WTC11 (cell line): ENCODE results near the gene SRXN1. TPM values are rescaled to one million over a fixed set of nuclear protein-coding genes. Genes with fewer than 3 reads are reported as not detected.
A peak's percentile ranks its signal among the peaks of the same experiment; 100 is the strongest.

Experiments used
- ATAC-seq: fragments of 200-7000 bp; cut with Tn5 transposase; 2 replicates; pipeline ENCODE4 v1.10.0; 2021; ENCODE audit warnings: mild to moderate bottlenecking, moderate library complexity
- CTCF ChIA-PET: fragments of 300-600 bp; sonication (Branson Sonifier 250); formaldehyde crosslinking; loops from one replicate; lab custom pipeline; 2021; ENCODE audit warnings: antibody characterized with exemption; lab: Charles Lee
- POLR2A ChIA-PET: fragments of 350-600 bp; sonication (Branson Sonifier 250); formaldehyde crosslinking; loops from one replicate; lab custom pipeline; 2021; ENCODE audit warnings: antibody characterized with exemption; lab: Charles Lee
- DNase-seq: peaks from one replicate; pipeline ENCODE4 v3.0.0; 2021; ENCODE audit warnings: low spot score
- H3K27ac Mint-ChIP-seq: 2 replicates; pipeline ENCODE4 v1.8.0; 2021; ENCODE audit warnings: mixed read lengths
- H3K27me3 Mint-ChIP-seq: 2 replicates; pipeline ENCODE4 v1.8.0; 2021; ENCODE audit warnings: low read depth, mild to moderate bottlenecking, moderate library complexity, mixed read lengths
- H3K36me3 Mint-ChIP-seq: 2 replicates; pipeline ENCODE4 v1.8.0; 2021; ENCODE audit warnings: mixed read lengths
- H3K4me1 Mint-ChIP-seq: 2 replicates; pipeline ENCODE4 v1.8.0; 2022; ENCODE audit warnings: mixed read lengths
- H3K4me3 Mint-ChIP-seq: 2 replicates; pipeline ENCODE4 v1.8.0; 2021; ENCODE audit warnings: mild to moderate bottlenecking, moderate library complexity, mixed read lengths
- H3K9me3 Mint-ChIP-seq: 2 replicates; pipeline ENCODE4 v1.8.0; 2021; ENCODE audit warnings: mixed read lengths
- ATF3 ChIP-seq: sonication (generic); formaldehyde crosslinking; conservative IDR thresholded peaks from 2 replicates; pipeline ENCODE4 v1.8.1; 2022; ENCODE audit warnings: mild to moderate bottlenecking, missing genetic modification reagents
- ESRRA ChIP-seq: sonication (generic); formaldehyde crosslinking; IDR thresholded peaks from 2 replicates; pipeline ENCODE4 v1.8.1; 2022; ENCODE audit warnings: mild to moderate bottlenecking, missing genetic modification reagents, borderline replicate concordance
- HMGXB4 ChIP-seq: sonication (generic); formaldehyde crosslinking; IDR thresholded peaks from 2 replicates; pipeline ENCODE4 v1.8.1; 2023; ENCODE audit warnings: mild to moderate bottlenecking, moderate library complexity, missing genetic modification reagents
- IRF2 ChIP-seq: sonication (generic); formaldehyde crosslinking; IDR thresholded peaks from 2 replicates; pipeline ENCODE4 v1.8.0; 2022; ENCODE audit warnings: low read depth, missing genetic modification reagents, borderline replicate concordance
- MAX ChIP-seq: sonication (generic); formaldehyde crosslinking; IDR thresholded peaks from 2 replicates; pipeline ENCODE4 v1.8.0; 2022; ENCODE audit warnings: mild to moderate bottlenecking, missing genetic modification reagents
- NR1H2 ChIP-seq: sonication (generic); formaldehyde crosslinking; IDR thresholded peaks from 2 replicates; pipeline ENCODE4 v1.9.0; 2021; ENCODE audit warnings: mild to moderate bottlenecking, moderate library complexity, missing genetic modification reagents
- NR3C1 ChIP-seq: sonication (generic); formaldehyde crosslinking; conservative IDR thresholded peaks from 2 replicates; pipeline ENCODE4 v1.8.1; 2023; ENCODE audit warnings: low read depth, mild to moderate bottlenecking, missing genetic modification reagents
- OVOL2 ChIP-seq: fragments of 250-450 bp; sonication (Bioruptor Pico); IDR thresholded peaks from 2 replicates; pipeline ENCODE4 v1.9.0; 2021; ENCODE audit warnings: mild to moderate bottlenecking, borderline replicate concordance
- PRRX2 ChIP-seq: fragments of 250-450 bp; sonication (Bioruptor Pico); IDR thresholded peaks from 2 replicates; pipeline ENCODE4 v1.8.0; 2021; ENCODE audit warnings: mild to moderate bottlenecking
- RORB ChIP-seq: fragments of 250-450 bp; sonication (Bioruptor Pico); IDR thresholded peaks from 2 replicates; pipeline ENCODE4 v1.9.0; 2021; ENCODE audit warnings: mild to moderate bottlenecking
- SOX15 ChIP-seq: fragments of 250-450 bp; sonication (Bioruptor Pico); IDR thresholded peaks from 2 replicates; pipeline ENCODE4 v1.9.0; 2021; ENCODE audit warnings: mild to moderate bottlenecking
- TCF7 ChIP-seq: sonication (generic); formaldehyde crosslinking; IDR thresholded peaks from 2 replicates; pipeline ENCODE4 v1.8.0; 2022; ENCODE audit warnings: mild to moderate bottlenecking, low read depth, missing genetic modification reagents, moderate library complexity
- TP53 ChIP-seq: sonication (generic); formaldehyde crosslinking; IDR thresholded peaks from 2 replicates; pipeline ENCODE4 v1.8.1; 2023; ENCODE audit warnings: mild to moderate bottlenecking, missing genetic modification reagents
- ZNF121 ChIP-seq: sonication (generic); formaldehyde crosslinking; IDR thresholded peaks from 2 replicates; pipeline ENCODE4 v1.8.0; 2023; ENCODE audit warnings: missing genetic modification reagents
- ZNF138 ChIP-seq: sonication (generic); formaldehyde crosslinking; conservative IDR thresholded peaks from 2 replicates; pipeline ENCODE4 v1.8.1; 2022; ENCODE audit warnings: mild to moderate bottlenecking, moderate library complexity, missing genetic modification reagents
- ZNF423 ChIP-seq: fragments of 250-450 bp; sonication (Bioruptor Pico); IDR thresholded peaks from 2 replicates; pipeline ENCODE4 v2.1.2; 2022; ENCODE audit warnings: mild to moderate bottlenecking, moderate library complexity
- ZNF532 ChIP-seq: fragments of 250-450 bp; sonication (Bioruptor Pico); IDR thresholded peaks from 2 replicates; pipeline ENCODE4 v1.9.0; 2021; ENCODE audit warnings: mild to moderate bottlenecking, borderline replicate concordance
- total RNA-seq: library from RNA; stranded (reverse); gene quantifications from 3 replicates; pipeline ENCODE4 v1.2.3, GENCODE V29; 2021
- TF ChIP-seq, protein P1 (sequence below): fragments of 250-450 bp; sonication (Bioruptor Pico); IDR thresholded peaks from 2 replicates; pipeline ENCODE4 v1.9.0; 2021; ENCODE audit warnings: moderate library complexity, mild to moderate bottlenecking, inconsistent platforms, borderline replicate concordance
- TF ChIP-seq, protein P2 (sequence below): sonication (generic); formaldehyde crosslinking; IDR thresholded peaks from 2 replicates; pipeline ENCODE4 v1.8.1; 2022; ENCODE audit warnings: mild to moderate bottlenecking, missing genetic modification reagents, moderate library complexity, borderline replicate concordance

SRXN1 gene
- total RNA-seq, 1 experiment from 2014 or later: 23.0 TPM

GRCh38 chr20:701401-702129, 48.6 kb upstream of the SRXN1 start:
- ATAC-seq (no peak), DNase-seq (no peak)
- Mint-ChIP-seq H3K27ac (no peak overlapping the region), H3K36me3 (no peaks in the 10 kb centered on the region), H3K9me3 (no peaks in the 10 kb centered on the region), H3K4me1 (peaks cover 29% of the 10 kb centered on the region), H3K4me3 (no peak overlapping the region), H3K27me3 (peaks cover 3% of the 10 kb centered on the region; the same call in 1 of the 2 replicates)
- ChIA-PET POLR2A (interaction anchor here (0.5 kb wide), 1 partner anchor 24 kb away, joined by 4 read pairs; no protein-coding TSS in a partner anchor), CTCF (interaction anchor here (1.1 to 3.6 kb wide), 3 partner anchors 34 to 56 kb away, joined by 3 to 24 read pairs (median 6); no protein-coding TSS in a partner anchor)
- TF ChIP-seq, protein P1, sequence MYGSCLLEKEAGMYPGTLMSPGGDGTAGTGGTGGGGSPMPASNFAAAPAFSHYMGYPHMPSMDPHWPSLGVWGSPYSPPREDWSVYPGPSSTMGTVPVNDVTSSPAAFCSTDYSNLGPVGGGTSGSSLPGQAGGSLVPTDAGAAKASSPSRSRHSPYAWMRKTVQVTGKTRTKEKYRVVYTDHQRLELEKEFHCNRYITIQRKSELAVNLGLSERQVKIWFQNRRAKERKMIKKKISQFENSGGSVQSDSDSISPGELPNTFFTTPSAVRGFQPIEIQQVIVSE: no peak
- TF ChIP-seq OVOL2 (CRISPR knock-in tag): no peak
- no peak for TF ChIP-seq RORB (CRISPR knock-in tag)
- no peak for TF ChIP-seq IRF2 (CRISPR knock-in tag)
- no peak for TF ChIP-seq ATF3
- no peak for TF ChIP-seq ESRRA (CRISPR knock-in tag)

GRCh38 chr20:699811-700338, 46.9 kb upstream of the SRXN1 start:
- H3K36me3 Mint-ChIP-seq: no peaks in the 10 kb centered on the region
- peak; percentile 51 for DNase-seq
- peak; percentile 41; the same call in 1 of the 2 replicates for TF ChIP-seq ZNF121 (CRISPR knock-in tag)
- no peak for TF ChIP-seq HMGXB4 (CRISPR knock-in tag)
- TF ChIP-seq NR1H2 (CRISPR knock-in tag): no peak
- peak; percentile 56; the same call in 1 of the 2 replicates for TF ChIP-seq MAX (CRISPR knock-in tag)
- TF ChIP-seq, all 79 proteins: peak for 2
- Mint-ChIP-seq H3K4me1 (peaks cover 30% of the 10 kb centered on the region), H3K9me3 (no peaks in the 10 kb centered on the region), H3K27me3 (peaks cover 3% of the 10 kb centered on the region; the same call in 1 of the 2 replicates), H3K27ac (no peak overlapping the region), H3K4me3 (no peak overlapping the region)
- ATAC-seq: peak; percentile 82
- POLR2A ChIA-PET: no interaction called here
- CTCF ChIA-PET: interaction anchor here (1.1 to 3.6 kb wide), 5 partner anchors 28 to 69 kb away, joined by 4 to 24 read pairs (median 9); partner anchors contain the start of gene SLC52A3

GRCh38 chr20:699342-699741, 46.3 kb upstream of the SRXN1 start:
- CTCF ChIA-PET: interaction anchor here (1.1 to 3.6 kb wide), 5 partner anchors 29 to 69 kb away, joined by 4 to 24 read pairs (median 9); partner anchors contain the start of gene SLC52A3
- H3K4me3 Mint-ChIP-seq: no peak overlapping the region
- peak; percentile 47 for ATAC-seq

DNA sequence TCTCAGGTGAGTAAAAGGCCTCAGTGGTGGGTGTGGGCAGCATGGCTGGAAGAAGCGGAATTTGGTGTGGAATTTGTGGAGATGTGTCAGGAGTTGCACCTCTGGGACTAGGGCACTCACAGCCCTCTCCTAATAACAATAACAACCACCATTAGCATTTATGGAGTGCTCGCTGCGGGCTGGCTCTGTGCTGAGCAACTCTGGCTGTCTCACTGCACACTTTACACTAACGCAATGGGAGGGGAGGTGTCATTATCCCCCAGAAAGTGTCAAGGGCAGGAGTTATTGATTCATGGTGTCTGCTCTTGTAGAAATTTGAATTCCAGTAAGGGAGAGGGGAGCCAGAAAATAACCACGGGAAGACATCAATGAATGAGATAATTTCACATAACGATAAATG, 45.3 kb upstream of the SRXN1 start:
- DNase-seq: no peak
- no peaks in the 10 kb centered on the region for H3K36me3 Mint-ChIP-seq
- POLR2A ChIA-PET: no interaction called here
- no peak for ATAC-seq
- no peak overlapping the region for H3K4me3 Mint-ChIP-seq
- peaks cover 3% of the 10 kb centered on the region; the same call in 1 of the 2 replicates for H3K27me3 Mint-ChIP-seq
- peaks cover 34% of the 10 kb centered on the region for H3K4me1 Mint-ChIP-seq
- H3K27ac Mint-ChIP-seq: 0 out of 2 replicates have a peak overlapping the region, but pooled peaks have one; percentile 57
- CTCF ChIA-PET: no interaction called here
- H3K9me3 Mint-ChIP-seq: peaks cover 5% of the 10 kb centered on the region; the same call in 1 of the 2 replicates
- TF ChIP-seq ZNF423 (no peak), SOX15 (CRISPR knock-in tag) (no peak), TCF7 (CRISPR knock-in tag) (no peak), NR3C1 (CRISPR knock-in tag) (no peak), PRRX2 (CRISPR knock-in tag) (no peak), ZNF532 (no peak), RORB (CRISPR knock-in tag) (no peak), ESRRA (CRISPR knock-in tag) (no peak)
- TF ChIP-seq, protein P2, sequence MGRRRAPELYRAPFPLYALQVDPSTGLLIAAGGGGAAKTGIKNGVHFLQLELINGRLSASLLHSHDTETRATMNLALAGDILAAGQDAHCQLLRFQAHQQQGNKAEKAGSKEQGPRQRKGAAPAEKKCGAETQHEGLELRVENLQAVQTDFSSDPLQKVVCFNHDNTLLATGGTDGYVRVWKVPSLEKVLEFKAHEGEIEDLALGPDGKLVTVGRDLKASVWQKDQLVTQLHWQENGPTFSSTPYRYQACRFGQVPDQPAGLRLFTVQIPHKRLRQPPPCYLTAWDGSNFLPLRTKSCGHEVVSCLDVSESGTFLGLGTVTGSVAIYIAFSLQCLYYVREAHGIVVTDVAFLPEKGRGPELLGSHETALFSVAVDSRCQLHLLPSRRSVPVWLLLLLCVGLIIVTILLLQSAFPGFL (CRISPR knock-in tag): no peak

More at GRCh38 chr20:699342-699741, 46.3 kb upstream of the SRXN1 start:
- POLR2A ChIA-PET: no interaction called here
- H3K4me1 Mint-ChIP-seq: peaks cover 31% of the 10 kb centered on the region
- H3K9me3 Mint-ChIP-seq: 0 out of 2 replicates have a peak, but pooled peaks cover under 1% of the 10 kb centered on the region
- H3K36me3 Mint-ChIP-seq: no peaks in the 10 kb centered on the region
- H3K27ac Mint-ChIP-seq: no peak overlapping the region
- DNase-seq: no peak
- TF ChIP-seq TP53 (CRISPR knock-in tag): 0 out of 2 replicates have a peak, but pooled peaks have one; percentile 12
- TF ChIP-seq ZNF138 (CRISPR knock-in tag): no peak
- peaks cover 3% of the 10 kb centered on the region; the same call in 1 of the 2 replicates for H3K27me3 Mint-ChIP-seq
